Measurements from ENCODE around the gene CD8B2. TPM values are rescaled to one million over a fixed set of nuclear protein-coding genes. Genes with fewer than 3 reads are reported as not detected.
"Not testable (repeated sequence)": the region's sequence is repeated elsewhere in the genome, so short reads cannot be mapped to it uniquely, and the experiment has no call there.

Gene CD8B2
- total and polyA plus RNA-seq, 9 of the 15 experiments (the other 6 are each of a cell fraction or from before 2014, with no cell fraction given), result 0.03 TPM; not detected in 8

DNA sequence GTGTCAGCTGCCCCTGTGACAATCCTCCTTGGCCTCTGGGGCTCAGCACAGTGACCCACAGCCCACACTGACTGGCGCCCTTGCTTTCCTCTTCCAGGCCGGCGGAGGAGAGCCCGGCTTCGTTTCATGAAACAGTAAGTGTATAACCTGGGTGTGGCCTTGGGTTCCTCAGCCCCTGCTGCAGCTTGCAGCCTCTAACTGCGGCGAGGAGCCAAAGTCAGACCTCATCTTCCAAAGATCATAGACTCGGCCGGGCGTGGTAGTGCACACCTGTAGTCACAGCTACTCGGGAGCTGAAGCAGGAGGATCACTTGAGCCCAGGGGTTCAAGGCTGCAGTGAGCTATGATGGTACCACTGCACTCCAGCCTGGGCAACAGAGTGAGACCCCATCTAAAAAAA lies 17.0 kb downstream of the CD8B2 start:
- H3K9me3 ChIP-seq (replicated peaks; ENCODE audit: control insufficient read depth, insufficient read depth, low read depth, low read length); BruUV-seq (replicated peaks); DNase-seq (ENCODE audit: extremely low read depth in 1 of 4, low spot score in 3 of 4); H3K4me3 ChIP-seq; FAIRE-seq; H3K9me1 ChIP-seq (ENCODE audit: control insufficient read depth, insufficient read depth, low read length); H4K20me1 ChIP-seq (replicated peaks; ENCODE audit: control insufficient read depth, insufficient read depth, low read length); H3K27me3 ChIP-seq (ENCODE audit: control insufficient read depth in 2 of 2, insufficient read depth in 2 of 2, low read length in 2 of 2); H3K79me2 ChIP-seq (ENCODE audit: control insufficient read depth, insufficient read depth, low read length); H3K4me2 ChIP-seq (ENCODE audit: insufficient read depth, low read length); H3K27ac ChIP-seq (ENCODE audit: extremely low read depth, low read depth, low read length); H3K36me3 ChIP-seq (ENCODE audit: control insufficient read depth, insufficient read depth, low read length); ATAC-seq; in situ Hi-C loops (cut with MboI); intact Hi-C loops (cut with micrococcal nuclease); H2AFZ ChIP-seq (ENCODE audit: low read depth, low read length); POLR2A ChIA-PET; H3K4me1 ChIP-seq (replicated peaks in 1 of 2; ENCODE audit: control insufficient read depth in 2 of 2, insufficient read depth in 2 of 2, low read length in 2 of 2); CTCF ChIA-PET (ENCODE audit: low intra/inter-chr PET ratio); H3K9ac ChIP-seq (ENCODE audit: insufficient read depth in 1 of 2, low read depth in 2 of 2, low read length in 2 of 2): not testable (repeated sequence)
- 5% methylated on average over 4 of the region's 11 CpGs for WGBS (ENCODE audit: insufficient coverage, low coverage, missing lambda C conversion rate)

DNA sequence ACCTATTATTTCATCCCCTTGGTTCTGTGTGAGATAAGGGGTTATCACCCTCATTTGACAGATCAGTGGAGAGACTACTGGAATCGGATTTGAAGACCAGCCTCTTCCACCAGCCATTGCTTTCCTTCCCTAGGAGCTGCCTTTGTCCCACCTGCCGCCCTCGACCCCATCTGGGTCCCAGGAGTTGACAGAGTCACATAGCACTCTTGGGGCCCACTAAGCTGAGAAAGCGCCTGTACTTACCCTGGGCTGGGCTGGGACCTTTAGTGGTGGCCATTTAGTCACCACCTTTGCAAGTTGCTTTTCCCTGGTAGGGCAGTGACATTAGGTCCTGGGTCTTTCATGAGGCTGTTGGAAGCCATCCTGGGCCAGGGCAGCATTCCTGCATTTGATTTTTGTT lies 17.6 kb downstream of the CD8B2 start:
- POLR2A ChIA-PET; H3K79me2 ChIP-seq (ENCODE audit: control insufficient read depth, insufficient read depth, low read length); H3K4me3 ChIP-seq; FAIRE-seq; H3K27me3 ChIP-seq (ENCODE audit: control insufficient read depth in 2 of 2, insufficient read depth in 2 of 2, low read length in 2 of 2); BruUV-seq (replicated peaks); H3K4me1 ChIP-seq (replicated peaks in 1 of 2; ENCODE audit: control insufficient read depth in 2 of 2, insufficient read depth in 2 of 2, low read length in 2 of 2); H3K9me3 ChIP-seq (replicated peaks; ENCODE audit: control insufficient read depth, insufficient read depth, low read depth, low read length); ATAC-seq; DNase-seq (ENCODE audit: extremely low read depth in 1 of 4, low spot score in 3 of 4); H3K36me3 ChIP-seq (ENCODE audit: control insufficient read depth, insufficient read depth, low read length); H4K20me1 ChIP-seq (replicated peaks; ENCODE audit: control insufficient read depth, insufficient read depth, low read length); CTCF ChIA-PET (ENCODE audit: low intra/inter-chr PET ratio); intact Hi-C loops (cut with micrococcal nuclease); H3K9me1 ChIP-seq (ENCODE audit: control insufficient read depth, insufficient read depth, low read length); H2AFZ ChIP-seq (ENCODE audit: low read depth, low read length); H3K9ac ChIP-seq (ENCODE audit: insufficient read depth in 1 of 2, low read depth in 2 of 2, low read length in 2 of 2); in situ Hi-C loops (cut with MboI); H3K4me2 ChIP-seq (ENCODE audit: insufficient read depth, low read length); H3K27ac ChIP-seq (ENCODE audit: extremely low read depth, low read depth, low read length): not testable (repeated sequence)
- 10% methylated on average over 4 of the region's 4 CpGs for WGBS (ENCODE audit: insufficient coverage, low coverage, missing lambda C conversion rate)

GRCh38 chr2:106506002-106506687 lies 19.0 kb downstream of the CD8B2 start:
- H3K9ac ChIP-seq (ENCODE audit: insufficient read depth in 1 of 2, low read depth in 2 of 2, low read length in 2 of 2); H3K4me3 ChIP-seq; H3K27me3 ChIP-seq (ENCODE audit: control insufficient read depth in 2 of 2, insufficient read depth in 2 of 2, low read length in 2 of 2); DNase-seq (ENCODE audit: extremely low read depth in 1 of 4, low spot score in 3 of 4); intact Hi-C loops (cut with micrococcal nuclease); H3K9me3 ChIP-seq (replicated peaks; ENCODE audit: control insufficient read depth, insufficient read depth, low read depth, low read length); in situ Hi-C loops (cut with MboI); H2AFZ ChIP-seq (ENCODE audit: low read depth, low read length); H3K4me2 ChIP-seq (ENCODE audit: insufficient read depth, low read length); H3K36me3 ChIP-seq (ENCODE audit: control insufficient read depth, insufficient read depth, low read length); H3K9me1 ChIP-seq (ENCODE audit: control insufficient read depth, insufficient read depth, low read length); H3K4me1 ChIP-seq (replicated peaks in 1 of 2; ENCODE audit: control insufficient read depth in 2 of 2, insufficient read depth in 2 of 2, low read length in 2 of 2); H3K27ac ChIP-seq (ENCODE audit: extremely low read depth, low read depth, low read length); CTCF ChIA-PET (ENCODE audit: low intra/inter-chr PET ratio); H4K20me1 ChIP-seq (replicated peaks; ENCODE audit: control insufficient read depth, insufficient read depth, low read length); FAIRE-seq; POLR2A ChIA-PET; H3K79me2 ChIP-seq (ENCODE audit: control insufficient read depth, insufficient read depth, low read length); BruUV-seq (replicated peaks); ATAC-seq: not testable (repeated sequence)
- WGBS (ENCODE audit: insufficient coverage, low coverage, missing lambda C conversion rate), result 0% methylated on average over 2 of the region's 9 CpGs

- intact Hi-C loops (cut with micrococcal nuclease); H3K9ac ChIP-seq (ENCODE audit: insufficient read depth in 1 of 2, low read depth in 2 of 2, low read length in 2 of 2); POLR2A ChIA-PET; H3K36me3 ChIP-seq (ENCODE audit: control insufficient read depth, insufficient read depth, low read length); H3K4me3 ChIP-seq; ATAC-seq; H3K27me3 ChIP-seq (ENCODE audit: control insufficient read depth in 2 of 2, insufficient read depth in 2 of 2, low read length in 2 of 2); H2AFZ ChIP-seq (ENCODE audit: low read depth, low read length); H3K79me2 ChIP-seq (ENCODE audit: control insufficient read depth, insufficient read depth, low read length); H3K4me1 ChIP-seq (replicated peaks in 1 of 2; ENCODE audit: control insufficient read depth in 2 of 2, insufficient read depth in 2 of 2, low read length in 2 of 2); H3K4me2 ChIP-seq (ENCODE audit: insufficient read depth, low read length); H4K20me1 ChIP-seq (replicated peaks; ENCODE audit: control insufficient read depth, insufficient read depth, low read length); H3K9me1 ChIP-seq (ENCODE audit: control insufficient read depth, insufficient read depth, low read length); H3K9me3 ChIP-seq (replicated peaks; ENCODE audit: control insufficient read depth, insufficient read depth, low read depth, low read length); in situ Hi-C loops (cut with MboI); CTCF ChIA-PET (ENCODE audit: low intra/inter-chr PET ratio); H3K27ac ChIP-seq (ENCODE audit: extremely low read depth, low read depth, low read length); BruUV-seq (replicated peaks); DNase-seq (ENCODE audit: extremely low read depth in 1 of 4, low spot score in 3 of 4): not testable (repeated sequence)
- peak; percentile 57 for FAIRE-seq
- WGBS (ENCODE audit: insufficient coverage, low coverage, missing lambda C conversion rate), result 12% methylated on average over 6 of the region's 11 CpGs
Measured at GRCh38 chr2:106508660-106509373, 21.7 kb downstream of the CD8B2 start.

Measured in K562 (cell line).